ENCODE data around the gene NAT10. TPM values are rescaled to one million over a fixed set of nuclear protein-coding genes. Genes with fewer than 3 reads are reported as not detected.

The NAT10 gene
- total RNA-seq, 4 donors from 2014 or later: 17.2 to 27.7 (median 19.4) TPM

GRCh38 chr11:34149786-34150185 lies 44.4 kb downstream of the NAT10 start:
- intact Hi-C loops (cut with DNase I; ENCODE audit: low total_unique reads) (no loop called here), in situ Hi-C loops (cut with MboI; ENCODE audit: low sequenced_read_pairs in 4 of 4) (loop anchor here in 2 of 4 donors (25.0 kb wide), 1 partner anchor 338 kb away; no protein-coding TSS in a partner anchor)
- Histone ChIP-seq H3K27me3 (no peaks in the 10 kb centered on the region), H3K4me1 (no peaks in the 10 kb centered on the region), H3K36me3 (peaks cover 0 to 63% of the 10 kb centered on the region in 2 donors), H3K4me3 (no peak overlapping the region), H3K27ac (no peak overlapping the region), H3K9me3 (no peaks in the 10 kb centered on the region)
- ATAC-seq (no peak), DNase-seq (no peak)
- TF ChIP-seq CTCF (IDR thresholded peaks at IDR 0.05 in 4 of 5, conservative IDR thresholded peaks at IDR 0.05 in 1 of 5) (peak in 3 of 5 experiments; percentile 34 to 54 (median 49)), POLR2A (IDR thresholded peaks at IDR 0.05) (no peak)

- Histone ChIP-seq H3K27ac (no peak overlapping the region), H3K27me3 (no peaks in the 10 kb centered on the region), H3K4me3 (no peak overlapping the region), H3K36me3 (peaks cover 0 to 55% of the 10 kb centered on the region in 2 donors), H3K9me3 (no peaks in the 10 kb centered on the region), H3K4me1 (no peaks in the 10 kb centered on the region)
- no peak for DNase-seq
- TF ChIP-seq CTCF (IDR thresholded peaks at IDR 0.05 in 4 of 5, conservative IDR thresholded peaks at IDR 0.05 in 1 of 5): no peak
- TF ChIP-seq POLR2A (IDR thresholded peaks at IDR 0.05): no peak
- intact Hi-C loops (cut with DNase I; ENCODE audit: low total_unique reads): no loop called here
- in situ Hi-C loops (cut with MboI; ENCODE audit: low sequenced_read_pairs in 4 of 4): loop anchor here in 2 of 4 donors (25.0 kb wide), 1 partner anchor 337 kb away; no protein-coding TSS in a partner anchor
- no peak for ATAC-seq
These were observed 45.2 kb downstream of the NAT10 start for GRCh38 chr11:34150494-34151151.

GRCh38 chr11:34151166-34151565 lies 45.7 kb downstream of the NAT10 start:
- TF ChIP-seq POLR2A (IDR thresholded peaks at IDR 0.05) (no peak), CTCF (IDR thresholded peaks at IDR 0.05 in 4 of 5, conservative IDR thresholded peaks at IDR 0.05 in 1 of 5) (no peak)
- Histone ChIP-seq H3K4me3 (no peak overlapping the region), H3K4me1 (no peaks in the 10 kb centered on the region), H3K36me3 (peaks cover 0 to 51% of the 10 kb centered on the region in 2 donors), H3K27me3 (no peaks in the 10 kb centered on the region), H3K27ac (no peak overlapping the region), H3K9me3 (no peaks in the 10 kb centered on the region)
- DNase-seq (no peak), ATAC-seq (no peak)
- in situ Hi-C loops (cut with MboI; ENCODE audit: low sequenced_read_pairs in 4 of 4) (loop anchor here in 2 of 4 donors (25.0 kb wide), 1 partner anchor 336 kb away; no protein-coding TSS in a partner anchor), intact Hi-C loops (cut with DNase I; ENCODE audit: low total_unique reads) (no loop called here)

GRCh38 chr11:34151916-34152845 lies 46.8 kb downstream of the NAT10 start:
- ATAC-seq: no peak
- H3K4me1 ChIP-seq: no peaks in the 10 kb centered on the region
- H3K9me3 ChIP-seq: no peaks in the 10 kb centered on the region
- no peak overlapping the region for H3K4me3 ChIP-seq
- intact Hi-C loops (cut with DNase I; ENCODE audit: low total_unique reads) (no loop called here), in situ Hi-C loops (cut with MboI; ENCODE audit: low sequenced_read_pairs in 4 of 4) (loop anchor here in 2 of 4 donors (25.0 kb wide), 1 partner anchor 335 kb away; no protein-coding TSS in a partner anchor)
- peaks cover 0 to 40% of the 10 kb centered on the region in 2 donors for H3K36me3 ChIP-seq
- no peaks in the 10 kb centered on the region for H3K27me3 ChIP-seq
- H3K27ac ChIP-seq: no peak overlapping the region
- DNase-seq: no peak
- no peak for TF ChIP-seq CTCF (IDR thresholded peaks at IDR 0.05 in 4 of 5, conservative IDR thresholded peaks at IDR 0.05 in 1 of 5)
- no peak for TF ChIP-seq POLR2A (IDR thresholded peaks at IDR 0.05)

Measured in gastrocnemius medialis (tissue), 4 donors.